Stimulated activated CD8-positive, alpha-beta memory T cell treated with anti-CD3 and anti-CD28 coated beads, Interleukin-7, amount 100 ng/mL, for 4 hours (primary cell): ENCODE measurements around the gene BPHL.
"Not testable (repeated sequence)": the region's sequence is repeated elsewhere in the genome, so short reads cannot be mapped to it uniquely, and the experiment has no call there.

Experiments used
- DNase-seq, 2 donors: peaks; one replicate each; pipeline ENCODE4 v3.0.0-alpha.2; 2020; ENCODE audit warnings: low read depth in 2 of 2

BPHL gene

GRCh38 chr6:3122823-3123182 lies 4.3 kb downstream of the BPHL start:
- DNase-seq = no peak

DNA sequence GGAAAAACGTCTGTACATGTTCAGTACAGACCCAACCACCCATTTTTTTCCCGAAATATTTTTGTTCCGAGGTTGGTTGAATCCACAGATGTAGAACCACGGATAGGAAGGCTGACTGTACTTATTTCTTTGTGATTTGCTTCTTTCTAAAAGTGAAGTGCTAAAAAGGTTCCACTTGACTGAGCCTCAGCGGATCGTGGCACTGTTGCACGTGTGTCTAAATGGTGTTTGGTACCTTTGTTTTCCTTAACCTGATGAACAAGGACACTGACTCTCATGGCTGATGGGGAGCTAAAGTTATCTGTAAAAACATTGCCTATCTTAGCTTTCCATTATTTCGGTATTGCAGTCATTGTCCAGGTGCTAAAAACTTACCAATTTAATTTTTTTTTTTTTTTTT lies 6.2 kb downstream of the BPHL start:
- DNase-seq = no peak

DNA sequence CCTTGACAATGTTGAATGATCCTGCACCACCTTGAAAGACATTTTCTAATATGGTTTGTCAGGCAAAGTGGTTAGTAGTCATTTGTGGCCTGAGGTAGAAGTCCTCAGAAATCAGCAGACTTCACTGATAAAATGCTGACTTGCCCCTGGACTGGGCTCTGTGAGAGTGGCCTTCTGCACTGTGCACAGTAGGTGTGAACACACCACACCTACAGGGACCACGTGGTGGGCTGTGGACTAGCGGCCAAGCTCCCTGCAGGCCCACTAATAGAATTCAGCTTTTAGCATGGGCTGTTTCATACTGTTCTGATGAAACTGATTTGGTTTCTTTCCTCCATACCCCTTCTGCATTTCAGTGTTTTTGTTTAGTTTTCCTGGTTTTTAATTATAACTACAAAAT lies 7.3 kb downstream of the BPHL start:
- DNase-seq = no peak

GRCh38 chr6:3128356-3129108 lies 10.0 kb downstream of the BPHL start:
- no peak for DNase-seq

DNA sequence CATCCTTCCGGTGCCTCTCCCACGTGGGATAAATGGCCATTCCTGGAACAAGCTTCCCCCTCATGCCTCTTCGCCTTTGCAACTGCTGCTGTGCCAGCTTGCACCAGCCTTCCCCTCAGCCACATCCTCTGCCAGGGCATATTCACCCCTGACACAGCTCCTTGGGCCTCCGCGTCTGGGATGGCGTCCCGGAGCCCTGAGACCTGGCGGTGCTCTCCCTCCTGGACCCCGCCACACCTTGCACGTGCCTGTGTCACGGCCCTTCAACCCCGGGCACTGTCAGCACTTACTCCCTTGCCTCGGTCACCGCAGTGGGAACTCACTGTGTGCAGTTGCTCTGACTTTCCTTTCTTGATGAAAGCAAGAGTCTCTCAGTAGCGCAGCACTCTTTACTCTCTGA lies 13.2 kb downstream of the BPHL start:
- no peak for DNase-seq

DNA sequence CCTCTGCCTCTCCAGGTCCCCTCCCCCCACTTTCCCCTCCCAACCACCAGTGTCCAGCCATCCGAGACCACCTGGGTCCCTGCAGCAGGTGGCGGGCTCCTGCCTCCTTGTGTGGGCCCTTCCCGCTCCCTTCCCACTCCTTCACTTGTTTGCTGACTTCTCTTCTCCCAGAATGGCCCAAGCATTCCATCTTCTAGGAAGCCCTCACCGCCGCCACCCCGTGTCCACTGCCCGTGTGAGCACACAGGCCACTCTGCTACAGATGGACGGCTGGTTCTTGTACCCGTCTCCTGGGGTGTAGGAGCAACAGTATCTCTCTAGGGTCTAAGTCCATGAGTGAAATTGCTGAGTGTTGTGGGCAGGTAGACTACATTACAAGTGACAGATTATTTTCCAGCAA lies 15.0 kb downstream of the BPHL start:
- DNase-seq = no peak

DNA sequence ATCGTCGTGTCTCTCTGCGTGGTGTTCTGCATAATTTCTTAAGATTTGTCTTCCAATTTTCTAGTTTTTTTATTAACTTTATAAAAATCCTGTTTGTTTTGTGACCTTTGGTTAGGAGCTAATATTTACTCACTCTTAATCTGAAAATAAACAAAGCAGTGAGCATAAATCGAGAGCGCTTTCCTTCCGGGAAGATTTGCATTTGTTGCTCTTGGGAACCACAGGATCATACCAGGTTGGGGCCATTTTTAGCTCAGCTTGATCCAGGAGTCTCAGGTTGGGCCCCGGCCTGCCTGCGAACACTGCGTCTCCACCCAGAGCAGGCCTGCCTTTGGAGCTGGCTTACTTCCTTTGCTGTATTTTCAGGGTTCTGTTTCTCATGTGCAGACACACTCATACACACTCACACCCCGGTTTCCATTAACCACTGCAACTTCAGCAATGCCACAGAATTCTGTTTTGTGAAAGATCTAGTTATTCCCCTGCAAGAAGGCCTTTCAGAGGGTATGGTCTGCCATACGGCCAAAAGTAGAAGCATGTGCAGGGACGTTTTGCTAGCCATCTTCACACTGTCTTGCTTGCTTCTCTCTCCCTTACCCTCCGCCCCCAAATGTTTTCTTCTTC lies 17.3 kb downstream of the BPHL start:
- DNase-seq = no peak

DNA sequence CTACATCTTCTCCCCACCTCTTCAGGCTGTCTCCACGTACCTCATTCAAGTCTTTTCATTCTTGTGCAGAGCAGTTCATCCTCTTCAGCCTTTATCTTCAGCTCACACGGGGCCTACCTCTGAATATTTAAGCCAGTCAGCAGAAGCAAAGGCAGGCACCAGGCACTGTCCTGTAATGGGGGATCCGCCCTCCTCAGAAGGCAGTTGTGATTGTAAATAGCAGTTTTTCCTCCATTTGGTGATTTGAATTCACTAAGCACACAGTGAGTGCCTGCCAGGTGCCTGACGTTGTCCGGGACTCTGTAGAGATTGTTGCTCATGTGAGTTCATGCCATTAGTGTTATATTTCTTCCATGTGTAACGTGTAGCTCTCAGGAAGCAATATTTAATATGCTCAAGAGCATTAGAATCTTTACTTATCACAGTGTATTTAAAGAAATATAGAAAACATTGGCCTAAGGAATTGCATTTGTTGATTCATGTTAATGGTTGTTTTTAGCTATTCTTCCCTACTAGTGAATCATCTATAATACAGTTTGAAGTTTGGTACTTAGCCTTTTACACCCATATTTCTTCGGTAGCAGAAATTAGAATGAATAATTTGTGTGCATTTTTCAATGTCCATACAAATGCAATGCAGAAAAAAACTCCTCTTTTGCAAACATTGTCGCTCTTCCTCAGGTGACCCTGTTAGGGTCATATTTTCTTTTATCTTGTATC lies 17.9 kb downstream of the BPHL start:
- no peak for DNase-seq

DNA sequence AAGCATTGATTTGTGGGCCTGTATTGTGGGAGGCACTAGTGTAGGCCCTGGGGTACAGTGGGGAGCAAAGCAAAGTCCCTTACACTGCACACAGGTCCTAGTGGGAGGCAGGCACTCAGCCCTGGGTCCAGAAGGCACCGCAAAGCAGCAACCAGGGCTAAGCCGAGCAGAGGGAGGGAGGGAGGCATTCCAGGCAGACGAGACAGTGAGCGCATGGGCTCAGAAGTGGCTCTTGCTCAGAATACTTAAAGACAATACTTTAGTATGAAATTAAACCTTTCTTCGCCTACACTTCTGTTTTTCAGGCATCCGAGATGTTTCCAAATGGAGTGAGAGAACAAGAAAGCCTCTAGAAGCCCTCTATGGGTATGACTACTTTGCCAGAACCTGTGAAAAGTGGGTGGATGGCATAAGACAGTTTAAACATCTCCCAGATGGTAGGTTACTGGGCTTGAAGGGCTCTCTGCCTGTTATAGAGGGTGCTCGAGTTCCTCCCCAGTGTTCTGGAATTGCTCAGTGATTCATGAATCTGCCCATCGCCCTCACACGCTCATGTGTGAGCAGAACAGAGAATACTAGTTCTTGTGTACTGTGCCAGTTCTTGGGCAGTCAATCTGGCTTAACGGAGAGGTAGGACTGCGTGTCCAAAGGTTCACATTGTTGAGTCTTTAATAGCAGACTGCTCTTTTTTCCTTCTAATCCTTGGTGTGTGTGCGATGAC lies 18.7 kb downstream of the BPHL start:
- DNase-seq = no peak

GRCh38 chr6:3137873-3138272 lies 19.4 kb downstream of the BPHL start:
- DNase-seq = not testable (repeated sequence)

- DNase-seq = no peak
These were observed 19.8 kb downstream of the BPHL start for GRCh38 chr6:3138341-3138740.

DNA sequence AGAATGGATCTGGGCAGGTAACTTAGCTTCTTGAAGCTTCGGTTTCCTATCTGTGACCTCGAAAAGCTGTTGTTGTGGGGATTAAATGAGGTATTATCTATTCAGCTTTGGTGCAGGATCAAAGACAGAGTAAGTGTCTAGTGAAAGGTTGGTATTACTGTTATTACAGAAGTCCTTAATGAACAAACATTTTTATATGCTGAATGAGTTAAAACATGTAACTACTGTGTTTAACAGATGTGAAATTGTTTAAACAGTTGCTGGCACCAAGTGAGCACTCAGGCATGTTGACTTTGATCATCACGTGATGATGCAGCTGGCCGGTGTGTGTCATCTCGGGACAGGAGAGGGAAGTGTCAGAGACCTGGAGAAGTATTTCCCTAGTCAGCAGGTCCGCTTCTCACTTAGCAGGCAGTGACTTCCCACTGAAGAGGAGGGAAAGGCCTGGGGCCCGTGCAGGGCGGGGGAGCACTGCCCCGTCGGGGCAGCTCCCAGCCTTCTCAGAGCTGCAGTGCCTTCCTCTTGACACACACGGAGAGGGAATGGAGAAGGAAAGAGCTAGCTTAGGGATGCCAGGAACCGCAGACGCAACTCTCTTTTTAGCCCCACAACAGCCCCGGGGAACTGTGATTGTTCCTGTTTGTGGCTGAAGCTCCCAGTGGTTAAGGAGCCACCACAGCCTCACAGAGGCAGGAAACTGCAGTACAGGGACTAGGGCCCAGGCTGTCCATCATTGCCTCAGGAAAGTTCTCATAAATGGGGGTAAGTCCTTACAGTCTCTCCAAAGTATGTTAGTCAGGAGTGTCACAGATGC lies 20.8 kb downstream of the BPHL start:
- DNase-seq = no peak

DNA sequence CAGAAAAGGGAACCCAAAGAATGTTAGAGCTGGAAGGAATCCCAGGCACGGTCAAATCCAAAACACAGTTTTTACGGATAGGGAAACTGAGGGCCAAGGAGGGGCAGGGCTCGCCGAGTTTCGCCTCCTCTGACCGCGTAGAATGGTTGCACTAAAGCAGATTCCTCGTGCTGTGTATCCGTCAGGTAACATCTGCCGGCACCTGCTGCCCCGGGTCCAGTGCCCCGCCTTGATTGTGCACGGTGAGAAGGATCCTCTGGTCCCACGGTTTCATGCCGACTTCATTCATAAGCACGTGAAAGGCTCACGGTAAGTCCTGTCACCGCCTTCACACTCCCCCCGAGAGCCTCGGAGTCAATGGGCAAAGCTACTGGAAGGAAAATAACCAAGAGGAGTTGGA lies 21.7 kb downstream of the BPHL start:
- no peak for DNase-seq

DNA sequence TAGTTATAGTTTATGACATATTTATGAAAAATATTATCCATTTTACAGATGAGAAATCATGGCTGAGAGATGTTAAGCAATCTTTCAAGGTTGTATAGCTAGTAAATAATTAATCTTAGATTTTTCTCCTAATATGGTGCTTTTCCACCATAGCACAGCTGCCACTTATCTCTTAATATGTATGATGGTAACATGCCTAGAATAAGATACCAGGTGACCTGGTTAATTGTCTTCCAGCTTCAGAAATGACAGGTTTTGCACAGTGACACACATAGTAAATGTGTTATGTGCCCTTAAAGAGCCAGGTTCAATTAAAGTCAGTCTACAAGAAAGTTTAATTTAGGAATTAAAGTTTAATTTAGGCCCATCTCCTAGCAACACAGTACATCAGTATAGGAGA lies 24.0 kb downstream of the BPHL start:
- DNase-seq = no peak

DNA sequence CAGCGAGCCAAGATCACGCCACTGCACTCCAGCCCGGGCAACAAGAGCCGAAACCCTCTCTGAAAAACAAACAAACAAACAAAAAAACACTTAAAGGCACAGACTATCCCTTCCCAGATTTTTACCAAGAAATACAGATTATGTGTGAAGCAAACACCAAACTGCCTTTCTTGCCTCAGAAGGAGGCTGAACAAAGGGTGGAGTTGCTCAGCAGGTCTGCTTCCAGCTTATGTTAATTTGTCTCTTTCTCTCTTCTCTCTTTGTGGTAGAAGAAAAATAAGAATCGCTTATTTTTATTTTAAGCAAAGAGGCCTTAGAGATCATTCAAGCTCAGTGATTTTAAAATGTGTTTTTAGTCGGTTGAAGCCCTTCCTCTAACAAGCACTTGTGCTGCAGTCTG lies 24.6 kb downstream of the BPHL start:
- DNase-seq = no peak

DNA sequence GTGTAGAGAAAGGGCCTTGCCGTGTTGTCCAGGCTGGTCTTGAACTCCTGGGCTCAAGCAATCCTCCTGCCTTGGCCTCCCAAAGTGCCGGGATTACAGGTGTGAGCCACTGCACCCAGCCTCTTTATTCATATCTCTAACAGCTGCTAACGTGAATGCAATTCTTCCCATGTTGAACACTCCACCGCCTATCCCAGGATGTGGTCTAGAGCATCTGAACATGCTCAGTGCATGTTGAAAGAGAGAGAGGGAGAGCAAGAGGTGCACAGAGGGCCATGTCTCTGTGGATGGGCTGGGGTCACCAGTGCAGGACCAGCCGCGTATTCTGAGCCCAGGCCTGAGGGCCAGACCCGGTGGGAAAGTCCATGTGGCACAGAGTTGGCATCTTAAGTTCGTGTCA lies 26.1 kb downstream of the BPHL start:
- DNase-seq = no peak

DNA sequence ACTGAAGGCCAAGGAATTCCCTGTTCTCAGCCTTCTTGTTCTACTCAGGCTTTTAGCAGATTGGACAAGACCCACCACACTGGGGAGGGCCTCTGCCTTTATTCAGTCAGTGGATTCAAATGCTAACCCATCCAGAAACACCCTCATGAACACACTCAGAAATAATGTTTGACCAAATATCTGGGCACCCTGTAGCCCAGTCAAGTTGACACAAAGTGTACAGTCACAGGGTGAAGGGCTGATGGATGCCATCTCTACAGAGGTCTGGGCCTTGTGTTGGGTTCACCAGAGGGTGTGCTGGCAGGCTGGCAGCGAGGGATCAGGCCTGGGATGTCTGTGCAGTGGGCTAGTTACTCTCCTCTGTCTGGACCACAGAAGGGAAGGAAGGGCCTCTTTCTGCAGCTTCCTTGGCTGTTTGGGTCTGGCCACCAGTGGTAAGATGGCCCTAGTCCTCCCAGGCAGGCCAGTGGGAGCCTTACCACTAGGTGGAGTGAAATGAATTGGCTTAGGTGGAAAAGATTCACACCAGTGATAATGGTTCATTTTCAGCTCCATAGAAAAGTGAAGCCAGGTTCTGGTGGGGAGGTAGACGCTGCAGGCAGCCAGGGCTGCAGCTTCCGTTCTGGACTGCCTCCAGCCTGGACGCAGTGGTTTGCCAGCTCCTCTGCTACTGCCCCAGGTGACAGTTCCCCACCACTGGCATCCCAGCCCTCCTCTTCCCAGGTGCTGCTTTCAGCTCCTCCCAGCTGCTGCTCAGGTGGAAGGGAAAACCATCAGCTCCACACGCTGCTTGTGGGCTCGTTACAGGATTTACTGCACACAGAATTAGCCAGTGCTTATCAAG lies 29.6 kb downstream of the BPHL start:
- no peak for DNase-seq

GRCh38 chr6:3151691-3152090 lies 33.2 kb downstream of the BPHL start:
- DNase-seq = no peak

- DNase-seq = no peak
These were observed 34.2 kb downstream of the BPHL start for GRCh38 chr6:3152689-3153088.

- DNase-seq = not testable (repeated sequence)
These were observed 36.9 kb downstream of the BPHL start for GRCh38 chr6:3155416-3155815.
